Stomach (tissue), 4 donors: ENCODE data around the gene VCP.

Experiments used
- CTCF ChIP-seq, 7 experiments: fragments of 450-650 bp in 4 of 7; fragments of 200-600 bp in 3 of 7; sonication (generic) in 3 of 7; IDR thresholded peaks; one replicate each; pipeline ENCODE4 v1.5.1; 2016 to 2019; ENCODE audit warnings: antibody characterized with exemption in 7 of 7, control low read depth in 2 of 7, mild to moderate bottlenecking in 1 of 7
- POLR2A ChIP-seq, 4 donors: fragments of 450-650 bp; IDR thresholded peaks; one replicate each; pipeline ENCODE4 v1.6.1; 2016; ENCODE audit warnings: antibody characterized with exemption in 4 of 4, control low read depth in 2 of 4, mild to moderate bottlenecking in 1 of 4, moderate library complexity in 1 of 4
- POLR2AphosphoS5 ChIP-seq, 3 donors: sonication (generic); formaldehyde crosslinking; IDR thresholded peaks; one replicate each; pipeline ENCODE4 v1.6.1; 2016; ENCODE audit warnings: antibody characterized with exemption in 3 of 3

- TF ChIP-seq CTCF (IDR thresholded peaks at IDR 0.05) (no peak), POLR2A (IDR thresholded peaks at IDR 0.05) (peak in 2 of 4 donors; percentile 79 to 81), POLR2AphosphoS5 (IDR thresholded peaks at IDR 0.05) (peak; percentile 80 to 97 (median 96))
These were observed at the start of gene VCP for GRCh38 chr9:35072461-35073278.
